Mesendoderm (in vitro differentiated cells): ENCODE data around the gene EHD3.

Experiments
- DNase-seq: peaks from one replicate; pipeline ENCODE4 v3.0.0; 2013
- H2AK5ac ChIP-seq: 2 replicates; pipeline ENCODE4 v1.6.1; 2013; ENCODE audit warnings: low read length, inconsistent platforms
- H2BK120ac ChIP-seq: 2 replicates; pipeline ENCODE4 v1.6.1; 2013; ENCODE audit warnings: low read depth, mild to moderate bottlenecking, low read length, moderate library complexity, mixed read lengths
- H2BK15ac ChIP-seq: replicated peaks from 2 replicates; pipeline ENCODE4 v1.6.1; 2013; ENCODE audit warnings: low read depth, mild to moderate bottlenecking, moderate library complexity
- H2BK5ac ChIP-seq: 2 replicates; pipeline ENCODE4 v1.6.1; 2013; ENCODE audit warnings: low read length, inconsistent platforms
- H3K18ac ChIP-seq: 2 replicates; pipeline ENCODE4 v1.6.1; 2013; ENCODE audit warnings: mild to moderate bottlenecking, low read length, mixed read lengths
- H3K23ac ChIP-seq: one replicate; pipeline ENCODE4 v1.6.1; 2013; ENCODE audit warnings: low read length
- H3K27ac ChIP-seq: 2 replicates; pipeline ENCODE4 v1.5.1; 2013; ENCODE audit warnings: low read depth, mild to moderate bottlenecking, inconsistent platforms, low read length, moderate library complexity
- H3K27me3 ChIP-seq: 2 replicates; pipeline ENCODE4 v1.6.1; 2013; ENCODE audit warnings: low read length, control low read depth, mild to moderate bottlenecking, inconsistent platforms; ENCODE audit not compliant: insufficient read depth, poor library complexity
- H3K36me3 ChIP-seq: 2 replicates; pipeline ENCODE4 v1.6.1; 2013; ENCODE audit warnings: low read length, inconsistent platforms; ENCODE audit not compliant: control insufficient read depth, insufficient read depth
- H3K4ac ChIP-seq: one replicate; pipeline ENCODE4 v1.6.1; 2013; ENCODE audit warnings: low read depth, mild to moderate bottlenecking, low read length, moderate library complexity
- H3K4me1 ChIP-seq: 2 replicates; pipeline ENCODE4 v1.6.1; 2013; ENCODE audit warnings: low read depth, low read length, inconsistent platforms; ENCODE audit not compliant: control insufficient read depth
- H3K4me2 ChIP-seq: 2 replicates; pipeline ENCODE4 v1.6.1; 2013; ENCODE audit warnings: low read length
- H3K4me3 ChIP-seq: 2 replicates; pipeline ENCODE4 v1.5.1; 2013; ENCODE audit warnings: mild to moderate bottlenecking, low read length
- H3K56ac ChIP-seq: one replicate; pipeline ENCODE4 v1.6.1; 2013; ENCODE audit warnings: low read length
- H3K79me1 ChIP-seq: 2 replicates; pipeline ENCODE4 v1.6.1; 2013; ENCODE audit warnings: low read length, inconsistent platforms
- H3K79me2 ChIP-seq: 2 replicates; pipeline ENCODE4 v1.6.1; 2013; ENCODE audit warnings: mild to moderate bottlenecking, low read length; ENCODE audit not compliant: control insufficient read depth, insufficient read depth
- H3K9ac ChIP-seq: 2 replicates; pipeline ENCODE4 v1.6.1; 2013; ENCODE audit warnings: low read length, inconsistent platforms
- H4K5ac ChIP-seq: one replicate; pipeline ENCODE4 v1.6.1; 2013; ENCODE audit warnings: low read length
- H4K8ac ChIP-seq: one replicate; pipeline ENCODE4 v1.6.1; 2013; ENCODE audit warnings: low read depth, mild to moderate bottlenecking, control low read depth, low read length, moderate library complexity
- WGBS: extraction: QIAGEN DNeasy Blood & Tissue Kit; methylation state at CpG from one replicate; pipeline ENCODE4 v1.1.7; 2013; ENCODE audit warnings: low lambda C conversion rate, missing lambda C conversion rate; ENCODE audit not compliant: insufficient coverage; ENCODE audit errors: extremely low coverage; 5-methylcytosine and 5-hydroxymethylcytosine counted together

Gene EHD3

DNA sequence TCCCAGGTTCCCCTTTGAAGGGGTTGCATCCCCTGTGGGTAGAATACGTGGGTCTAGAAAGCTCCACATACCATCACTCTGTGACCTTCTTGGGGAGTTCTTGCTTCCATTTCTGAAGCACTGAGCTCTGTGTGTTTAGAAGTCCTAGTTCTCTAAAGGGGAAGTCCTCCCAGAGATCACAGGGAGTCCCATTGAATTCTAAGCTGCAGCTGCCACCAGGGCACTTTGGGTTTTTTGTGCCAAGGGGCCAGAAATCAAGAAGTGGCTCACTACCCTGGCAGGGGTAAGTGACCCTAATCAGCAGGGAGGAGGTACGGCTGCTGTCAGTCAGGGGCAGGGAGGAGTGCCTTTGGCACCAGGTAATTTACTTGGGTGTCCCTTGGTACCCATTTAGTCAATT lies 70.9 kb downstream of the EHD3 start:
- no peak overlapping the region for H2BK5ac ChIP-seq
- H3K27me3 ChIP-seq, result no peaks in the 10 kb centered on the region
- no peak overlapping the region for H3K56ac ChIP-seq
- no peak overlapping the region for H3K23ac ChIP-seq
- no CpG with 5 or more reads among the region's 2 CpGs for WGBS
- no peaks in the 10 kb centered on the region for H3K36me3 ChIP-seq
- H3K27ac ChIP-seq, result no peak overlapping the region
- H2BK15ac ChIP-seq, result no peak overlapping the region
- H3K79me1 ChIP-seq, result no peaks in the 10 kb centered on the region
- no peaks in the 10 kb centered on the region for H3K79me2 ChIP-seq
- no peak overlapping the region for H4K5ac ChIP-seq
- H3K4ac ChIP-seq, result no peak overlapping the region
- no peak overlapping the region for H2AK5ac ChIP-seq
- H3K4me2 ChIP-seq, result no peak overlapping the region
- H3K18ac ChIP-seq, result no peak overlapping the region
- H3K4me3 ChIP-seq, result no peak overlapping the region
- no peak overlapping the region for H2BK120ac ChIP-seq
- H4K8ac ChIP-seq, result no peak overlapping the region
- DNase-seq, result no peak
- H3K4me1 ChIP-seq, result no peaks in the 10 kb centered on the region
- H3K9ac ChIP-seq, result no peak overlapping the region

DNA sequence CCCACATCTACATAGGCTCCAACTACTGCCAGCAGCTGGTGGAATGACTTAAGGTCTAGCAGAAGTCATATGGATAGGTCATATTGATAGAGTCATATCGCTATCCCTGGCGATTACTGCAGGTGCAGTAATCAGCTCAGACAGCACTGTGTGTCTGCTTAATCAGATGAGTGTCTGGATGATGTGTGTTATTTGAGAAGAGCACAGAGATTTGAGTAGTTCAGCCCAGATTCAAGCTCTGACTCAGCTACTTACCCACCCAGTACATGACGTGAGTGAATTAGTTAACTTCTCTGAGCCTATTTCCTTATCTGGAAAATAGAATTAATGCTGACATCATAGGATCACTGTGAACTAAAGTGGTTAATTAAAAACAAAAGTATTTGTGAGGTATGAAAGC lies 78.9 kb downstream of the EHD3 start:
- no peak for DNase-seq
- H3K4me3 ChIP-seq, result no peak overlapping the region
- no peak overlapping the region for H3K9ac ChIP-seq
- H3K79me2 ChIP-seq, result no peaks in the 10 kb centered on the region
- no peaks in the 10 kb centered on the region for H3K4me1 ChIP-seq
- no peak overlapping the region for H2AK5ac ChIP-seq
- H3K23ac ChIP-seq, result no peak overlapping the region
- no peaks in the 10 kb centered on the region for H3K36me3 ChIP-seq
- H3K27ac ChIP-seq, result no peak overlapping the region
- no peak overlapping the region for H3K56ac ChIP-seq
- WGBS, result no CpG with 5 or more reads among the region's 3 CpGs
- no peaks in the 10 kb centered on the region for H3K79me1 ChIP-seq
- no peak overlapping the region for H4K5ac ChIP-seq
- H2BK120ac ChIP-seq, result no peak overlapping the region
- no peak overlapping the region for H3K4ac ChIP-seq
- no peak overlapping the region for H3K18ac ChIP-seq
- no peak overlapping the region for H2BK15ac ChIP-seq
- H3K4me2 ChIP-seq, result no peak overlapping the region
- no peak overlapping the region for H4K8ac ChIP-seq
- no peaks in the 10 kb centered on the region for H3K27me3 ChIP-seq
- H2BK5ac ChIP-seq, result no peak overlapping the region

- no peak overlapping the region for H4K5ac ChIP-seq
- no peaks in the 10 kb centered on the region for H3K79me2 ChIP-seq
- no peaks in the 10 kb centered on the region for H3K27me3 ChIP-seq
- H3K18ac ChIP-seq, result no peak overlapping the region
- H2BK5ac ChIP-seq, result no peak overlapping the region
- no peak overlapping the region for H3K23ac ChIP-seq
- no peak overlapping the region for H3K56ac ChIP-seq
- no peaks in the 10 kb centered on the region for H3K4me1 ChIP-seq
- H2BK120ac ChIP-seq, result no peak overlapping the region
- no peak overlapping the region for H2BK15ac ChIP-seq
- H2AK5ac ChIP-seq, result no peak overlapping the region
- no peak overlapping the region for H3K4me3 ChIP-seq
- H3K27ac ChIP-seq, result no peak overlapping the region
- no peaks in the 10 kb centered on the region for H3K79me1 ChIP-seq
- no peak for DNase-seq
- H3K4ac ChIP-seq, result no peak overlapping the region
- no CpG with 5 or more reads among the region's 2 CpGs for WGBS
- H3K36me3 ChIP-seq, result no peaks in the 10 kb centered on the region
- no peak overlapping the region for H3K9ac ChIP-seq
- no peak overlapping the region for H3K4me2 ChIP-seq
- H4K8ac ChIP-seq, result no peak overlapping the region
These were observed 80.8 kb downstream of the EHD3 start for GRCh38 chr2:31314761-31315160.

- WGBS, result no CpG with 5 or more reads among the region's 3 CpGs
- no peak overlapping the region for H3K4ac ChIP-seq
- DNase-seq, result no peak
- H2BK120ac ChIP-seq, result no peak overlapping the region
- H3K18ac ChIP-seq, result no peak overlapping the region
- no peaks in the 10 kb centered on the region for H3K4me1 ChIP-seq
- no peak overlapping the region for H3K56ac ChIP-seq
- no peak overlapping the region for H3K4me3 ChIP-seq
- no peaks in the 10 kb centered on the region for H3K27me3 ChIP-seq
- H3K36me3 ChIP-seq, result no peaks in the 10 kb centered on the region
- H3K9ac ChIP-seq, result no peak overlapping the region
- H3K79me1 ChIP-seq, result no peaks in the 10 kb centered on the region
- H3K23ac ChIP-seq, result no peak overlapping the region
- no peak overlapping the region for H2BK5ac ChIP-seq
- no peaks in the 10 kb centered on the region for H3K79me2 ChIP-seq
- no peak overlapping the region for H3K4me2 ChIP-seq
- no peak overlapping the region for H4K5ac ChIP-seq
- no peak overlapping the region for H3K27ac ChIP-seq
- H2BK15ac ChIP-seq, result no peak overlapping the region
- H2AK5ac ChIP-seq, result no peak overlapping the region
- no peak overlapping the region for H4K8ac ChIP-seq
These were observed 83.4 kb downstream of the EHD3 start for GRCh38 chr2:31317396-31317795.

DNA sequence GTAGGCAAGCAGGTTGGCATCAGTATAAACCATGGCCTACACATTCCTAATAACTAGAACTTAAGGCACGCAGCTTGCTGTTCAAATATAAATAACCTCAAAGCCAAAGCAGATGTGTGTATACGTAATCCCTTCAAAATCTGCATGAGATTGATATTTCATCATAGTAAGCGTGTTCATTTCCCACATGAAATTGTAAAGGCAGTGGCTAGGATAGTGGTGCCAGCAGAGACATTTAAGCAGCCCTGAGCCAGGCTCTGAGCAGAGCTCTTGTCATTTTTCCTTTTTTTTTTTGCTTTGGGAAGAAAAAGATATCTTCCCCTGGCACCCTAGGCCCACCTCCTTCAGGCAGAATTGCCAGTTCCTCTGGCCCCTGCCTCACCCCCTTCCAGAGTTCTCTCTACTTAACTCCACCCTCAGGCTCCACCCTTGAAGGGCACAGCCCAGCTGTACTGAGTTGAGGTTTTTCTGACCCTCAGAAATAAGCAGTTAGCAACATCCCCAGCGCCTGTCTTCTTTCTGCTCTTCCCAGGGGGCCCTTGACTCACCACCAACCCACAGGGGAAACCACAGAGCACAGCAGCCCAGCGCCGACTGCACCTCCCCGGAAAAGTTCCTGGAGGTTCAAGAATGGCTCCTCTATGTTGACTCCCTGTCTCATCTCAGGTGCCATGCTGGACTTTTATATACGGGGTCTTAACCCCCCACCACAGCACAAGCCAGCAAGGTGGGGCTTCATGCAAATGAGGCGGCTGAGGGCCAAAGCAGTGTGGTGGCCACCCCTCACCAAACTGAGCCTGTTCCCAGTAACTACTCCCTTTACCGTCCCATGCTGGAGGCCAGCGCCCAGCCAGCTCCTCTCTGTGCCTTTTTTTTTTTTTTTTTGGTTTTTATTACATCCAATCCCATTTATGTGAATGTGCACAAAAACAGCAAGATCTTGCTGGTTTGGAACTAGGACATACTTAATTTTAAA lies 84.7 kb downstream of the EHD3 start:
- Histone ChIP-seq H3K4ac (no peak overlapping the region), H3K27ac (no peak overlapping the region)
- no peak for DNase-seq

More for the DNA sequence above, 84.7 kb downstream of the EHD3 start:
- Histone ChIP-seq H3K4me2 (no peak overlapping the region), H3K4me3 (no peak overlapping the region), H2AK5ac (no peak overlapping the region), H3K23ac (no peak overlapping the region), H3K36me3 (no peaks in the 10 kb centered on the region), H3K9ac (no peak overlapping the region), H4K5ac (no peak overlapping the region), H3K27me3 (no peaks in the 10 kb centered on the region), H2BK120ac (no peak overlapping the region), H2BK5ac (no peak overlapping the region), H3K79me1 (no peaks in the 10 kb centered on the region), H3K4me1 (no peaks in the 10 kb centered on the region), H4K8ac (no peak overlapping the region), H2BK15ac (no peak overlapping the region), H3K79me2 (no peaks in the 10 kb centered on the region), H3K18ac (no peak overlapping the region), H3K56ac (no peak overlapping the region)
- WGBS, result no CpG with 5 or more reads among the region's 11 CpGs
